Fibroblast of skin of right biceps (primary cell): ENCODE data around the gene TYW1.
"Not testable (repeated sequence)": the region's sequence is repeated elsewhere in the genome, so short reads cannot be mapped to it uniquely, and the experiment has no call there.

Experiments used
- DNase-seq: peaks from one replicate; pipeline ENCODE4 v3.0.0-alpha.2; 2013

TYW1 gene

GRCh38 chr7:67049908-67050307 lies 53.3 kb downstream of the TYW1 start:
- DNase-seq, result not testable (repeated sequence)

- DNase-seq, result not testable (repeated sequence)
Measured at GRCh38 chr7:67052161-67052560, 55.5 kb downstream of the TYW1 start.

- DNase-seq, result no peak
Measured at GRCh38 chr7:67056683-67057082, 60.0 kb downstream of the TYW1 start.

GRCh38 chr7:67061321-67061720 lies 64.7 kb downstream of the TYW1 start:
- not testable (repeated sequence) for DNase-seq

- peak; percentile 25 for DNase-seq
Measured at GRCh38 chr7:67062802-67063201, 66.2 kb downstream of the TYW1 start.

GRCh38 chr7:67066950-67067622 lies 70.5 kb downstream of the TYW1 start:
- DNase-seq, result peak; percentile 76

GRCh38 chr7:67076120-67076519 lies 79.5 kb downstream of the TYW1 start:
- DNase-seq, result not testable (repeated sequence)

GRCh38 chr7:67082880-67083279 lies 86.2 kb downstream of the TYW1 start:
- DNase-seq, result not testable (repeated sequence)

GRCh38 chr7:67089261-67089660 lies 92.6 kb downstream of the TYW1 start:
- not testable (repeated sequence) for DNase-seq

- not testable (repeated sequence) for DNase-seq
Measured at GRCh38 chr7:67091053-67091452, 94.4 kb downstream of the TYW1 start.

GRCh38 chr7:67098031-67098430 lies 101.4 kb downstream of the TYW1 start:
- not testable (repeated sequence) for DNase-seq

- DNase-seq, result not testable (repeated sequence)
Measured at GRCh38 chr7:67099406-67099805, 102.8 kb downstream of the TYW1 start.

- not testable (repeated sequence) for DNase-seq
Measured at GRCh38 chr7:67100038-67100437, 103.4 kb downstream of the TYW1 start.

- no peak for DNase-seq
Measured at GRCh38 chr7:67100956-67101361, 104.3 kb downstream of the TYW1 start.

GRCh38 chr7:67104937-67105336 lies 108.3 kb downstream of the TYW1 start:
- not testable (repeated sequence) for DNase-seq

- DNase-seq, result peak; percentile 2
Measured at GRCh38 chr7:67105377-67105776, 108.7 kb downstream of the TYW1 start.

- DNase-seq, result not testable (repeated sequence)
Measured at GRCh38 chr7:67106255-67106654, 109.6 kb downstream of the TYW1 start.

GRCh38 chr7:67111342-67111741 lies 114.7 kb downstream of the TYW1 start:
- DNase-seq, result not testable (repeated sequence)

- DNase-seq, result peak; percentile 19
Measured at GRCh38 chr7:67114483-67115246, 118.0 kb downstream of the TYW1 start.

- DNase-seq, result not testable (repeated sequence)
Measured at GRCh38 chr7:67120491-67120890, 123.9 kb downstream of the TYW1 start.

- not testable (repeated sequence) for DNase-seq
Measured at GRCh38 chr7:67128257-67128656, 131.6 kb downstream of the TYW1 start.

- DNase-seq, result not testable (repeated sequence)
Measured at GRCh38 chr7:67130766-67131165, 134.1 kb downstream of the TYW1 start.

- DNase-seq, result not testable (repeated sequence)
Measured at GRCh38 chr7:67134912-67135311, 138.3 kb downstream of the TYW1 start.
